ENCODE results near the gene PIEZO2.

GRCh38 chr18:11175266-11175979, 26.1 kb upstream of the PIEZO2 start:
- TF ChIP-seq SUZ12 (IDR thresholded peaks at IDR 0.05; ENCODE audit: extremely low read depth, insufficient read depth, insufficient read length) (no peak), YY1 (IDR thresholded peaks at IDR 0.05; ENCODE audit: insufficient read depth, insufficient read length) (no peak)

All from NT2/D1 (cell line).